Liver (tissue), 9 donors: Measurements from ENCODE around the gene UBE2F. TPM values are rescaled to one million over a fixed set of nuclear protein-coding genes. Genes with fewer than 3 reads are reported as not detected.

ENCODE experiments used
- DNase-seq: peaks from one replicate; pipeline ENCODE4 v3.0.0-alpha.2; 2017; ENCODE audit warnings: low spot score
- H3K27ac ChIP-seq, 2 donors: one replicate each; pipeline ENCODE4 v1.7.0; 2013; ENCODE audit warnings: inconsistent platforms in 2 of 2, low read length in 2 of 2, control low read depth in 1 of 2, low read depth in 1 of 2, mild to moderate bottlenecking in 1 of 2
- H3K27me3 ChIP-seq, 4 donors: one replicate each; pipeline versions ENCODE4 v1.6.1 to v1.7.0; 2013; ENCODE audit warnings: low read length in 3 of 4, inconsistent platforms in 1 of 4, mild to moderate bottlenecking in 1 of 4, moderate library complexity in 1 of 4; ENCODE audit not compliant: control insufficient read depth in 4 of 4, insufficient read depth in 4 of 4
- H3K36me3 ChIP-seq, 4 donors: one replicate each; pipeline versions ENCODE4 v1.6.1 to v1.7.0; 2013; ENCODE audit warnings: low read length in 3 of 4, mild to moderate bottlenecking in 3 of 4, low read depth in 1 of 4, moderate library complexity in 1 of 4; ENCODE audit not compliant: control insufficient read depth in 4 of 4, insufficient read depth in 3 of 4
- H3K4me1 ChIP-seq, 4 donors: one replicate each; pipeline versions ENCODE4 v1.6.1 to v1.7.0; 2013; ENCODE audit warnings: low read length in 3 of 4, mild to moderate bottlenecking in 3 of 4, moderate library complexity in 1 of 4; ENCODE audit not compliant: control insufficient read depth in 4 of 4, insufficient read depth in 4 of 4
- H3K4me3 ChIP-seq, 3 donors: one replicate each; pipeline versions ENCODE4 v1.6.1 to v1.7.0; 2013; ENCODE audit warnings: low read length in 3 of 3, control low read depth in 1 of 3, low read depth in 1 of 3, mild to moderate bottlenecking in 1 of 3
- H3K9ac ChIP-seq, 2 donors: one replicate each; pipeline ENCODE4 v1.7.0; 2013; ENCODE audit warnings: low read length in 2 of 2, mild to moderate bottlenecking in 2 of 2, moderate library complexity in 2 of 2, control low read depth in 1 of 2, low read depth in 1 of 2
- H3K9me3 ChIP-seq, 4 donors: one replicate each; pipeline versions ENCODE4 v1.6.1 to v1.7.0; 2013; ENCODE audit warnings: low read length in 3 of 4; ENCODE audit not compliant: control insufficient read depth in 4 of 4
- ATF3 ChIP-seq: IDR thresholded peaks from 2 replicates; pipeline ENCODE4 v1.6.1; 2016; ENCODE audit warnings: antibody characterized with exemption
- EGR1 ChIP-seq, 2 donors: IDR thresholded peaks; 2 replicates each; pipeline ENCODE4 v1.6.1; 2016 to 2018; ENCODE audit warnings: antibody characterized with exemption in 2 of 2, low read depth in 2 of 2
- FOXA1 ChIP-seq: IDR thresholded peaks from 2 replicates; pipeline ENCODE4 v1.6.1; 2016; ENCODE audit warnings: antibody characterized with exemption
- FOXA2 ChIP-seq: IDR thresholded peaks from 2 replicates; pipeline ENCODE4 v1.6.1; 2016; ENCODE audit warnings: antibody characterized with exemption
- GABPA ChIP-seq, 2 donors: IDR thresholded peaks in 1 of 2; conservative IDR thresholded peaks in 1 of 2; 2 replicates each; pipeline ENCODE4 v1.6.1; 2016; ENCODE audit warnings: antibody characterized with exemption in 2 of 2, mild to moderate bottlenecking in 1 of 2, moderate library complexity in 1 of 2
- HNF4A ChIP-seq, 2 donors: conservative IDR thresholded peaks; 2 replicates each; pipeline ENCODE4 v1.6.1; 2016; ENCODE audit warnings: antibody characterized with exemption in 2 of 2, mild to moderate bottlenecking in 2 of 2
- JUND ChIP-seq, 2 donors: IDR thresholded peaks; 2 replicates each; pipeline ENCODE4 v1.6.1; 2016; ENCODE audit warnings: antibody characterized with exemption in 2 of 2
- MAX ChIP-seq: IDR thresholded peaks from 2 replicates; pipeline ENCODE4 v1.6.1; 2016; ENCODE audit warnings: antibody characterized with exemption
- NR2F2 ChIP-seq: IDR thresholded peaks from 2 replicates; pipeline ENCODE4 v1.6.1; 2016; ENCODE audit warnings: antibody characterized with exemption
- RAD21 ChIP-seq, 2 donors: IDR thresholded peaks; 2 replicates each; pipeline ENCODE4 v1.6.1; 2016; ENCODE audit warnings: antibody characterized with exemption in 2 of 2, mild to moderate bottlenecking in 2 of 2
- REST ChIP-seq: IDR thresholded peaks from 2 replicates; pipeline ENCODE4 v1.6.1; 2016; ENCODE audit warnings: antibody characterized with exemption, mild to moderate bottlenecking
- RXRA ChIP-seq, 2 donors: IDR thresholded peaks; 2 replicates each; pipeline ENCODE4 v1.6.1; 2017 to 2018; ENCODE audit warnings: antibody characterized with exemption in 2 of 2, mild to moderate bottlenecking in 1 of 2
- SP1 ChIP-seq: IDR thresholded peaks from 2 replicates; pipeline ENCODE4 v1.6.1; 2018; ENCODE audit warnings: antibody characterized with exemption, mild to moderate bottlenecking
- TAF1 ChIP-seq: conservative IDR thresholded peaks from 2 replicates; pipeline ENCODE4 v1.6.1; 2016; ENCODE audit warnings: antibody characterized with exemption, mild to moderate bottlenecking
- YY1 ChIP-seq: IDR thresholded peaks from 2 replicates; pipeline ENCODE4 v1.6.1; 2016; ENCODE audit warnings: antibody characterized with exemption, mild to moderate bottlenecking
- ZBTB33 ChIP-seq: IDR thresholded peaks from 2 replicates; pipeline ENCODE4 v1.6.1; 2016; ENCODE audit warnings: antibody characterized with exemption
- WGBS: extraction: QIAGEN DNeasy Blood & Tissue Kit; methylation state at CpG from one replicate; pipeline ENCODE4 v1.1.7; 2013; 5-methylcytosine and 5-hydroxymethylcytosine counted together
- polyA plus RNA-seq, 2 donors: library from polyadenylated mRNA; stranded (reverse) in 1 of 2; unstranded in 1 of 2; fragments of 200-250 nt in 1 of 2; fragments of >200 nt in 1 of 2; fragmentation: Nextera tagmentation in 1 of 2; extraction: Ambion mirVana in 1 of 2; gene quantifications; one replicate each; pipeline versions ENCODE4 v1.2.1 to v1.2.3, GENCODE V29; 2013 to 2015
- total RNA-seq, 2 donors: library from RNA; depleted of rRNA; stranded (reverse); fragments of >200 nt; gene quantifications; one replicate each; pipeline ENCODE4 v1.2.3, GENCODE V29; 2014
- donor health status: healthy.
- donor health status: healthy.
- donor health status: healthy.
- donor health status: healthy.
- donor health status: healthy.

The UBE2F gene
- total and polyA plus RNA-seq, 4 donors = 30.5 to 55.3 (median 32.1) TPM

- Histone ChIP-seq H3K4me1 (no peaks in the 10 kb centered on the region), H3K4me3 (no peak overlapping the region), H3K36me3 (peaks cover 0 to 4% (median 0%) of the 10 kb centered on the region in 4 donors), H3K27ac (no peak overlapping the region), H3K9ac (no peak overlapping the region), H3K9me3 (no peaks in the 10 kb centered on the region), H3K27me3 (no peaks in the 10 kb centered on the region)
- TF ChIP-seq SP1 = no peak
- no peak for TF ChIP-seq MAX
- TF ChIP-seq ZBTB33 = no peak
- TF ChIP-seq EGR1 (IDR thresholded peaks at IDR 0.05; ENCODE audit: low read depth in 2 of 2) = no peak
- DNase-seq = no peak
Measured at GRCh38 chr2:238006510-238006909, 39.7 kb downstream of the UBE2F start.

- Histone ChIP-seq H3K9ac (no peak overlapping the region), H3K4me1 (no peaks in the 10 kb centered on the region), H3K27ac (no peak overlapping the region), H3K36me3 (peaks cover 0 to 4% (median 0%) of the 10 kb centered on the region in 4 donors), H3K9me3 (no peaks in the 10 kb centered on the region), H3K27me3 (no peaks in the 10 kb centered on the region), H3K4me3 (no peak overlapping the region)
- TF ChIP-seq GABPA (IDR thresholded peaks at IDR 0.05 in 1 of 2, conservative IDR thresholded peaks at IDR 0.05 in 1 of 2) = no peak
- TF ChIP-seq FOXA2 = no peak
- TF ChIP-seq JUND (IDR thresholded peaks at IDR 0.05) = no peak
- no peak for TF ChIP-seq TAF1
- TF ChIP-seq HNF4A (conservative IDR thresholded peaks at IDR 0.05) = no peak
- TF ChIP-seq ZBTB33 = no peak
- TF ChIP-seq SP1 = no peak
- DNase-seq = no peak
- WGBS = 98% methylated on average over 6 of the region's 6 CpGs
Measured at GRCh38 chr2:238007924-238008323, 41.1 kb downstream of the UBE2F start.

- Histone ChIP-seq H3K36me3 (peaks cover 0 to 2% (median 0%) of the 10 kb centered on the region in 4 donors), H3K27me3 (no peaks in the 10 kb centered on the region), H3K27ac (no peak overlapping the region), H3K4me3 (no peak overlapping the region), H3K4me1 (no peaks in the 10 kb centered on the region), H3K9me3 (no peaks in the 10 kb centered on the region), H3K9ac (no peak overlapping the region)
- DNase-seq = no peak
- 91% methylated on average over 2 of the region's 2 CpGs for WGBS
- TF ChIP-seq GABPA (IDR thresholded peaks at IDR 0.05 in 1 of 2, conservative IDR thresholded peaks at IDR 0.05 in 1 of 2) = no peak
- no peak for TF ChIP-seq NR2F2
- no peak for TF ChIP-seq HNF4A (conservative IDR thresholded peaks at IDR 0.05)
- TF ChIP-seq FOXA1 = no peak
- TF ChIP-seq YY1 = no peak
- TF ChIP-seq REST = no peak
- no peak for TF ChIP-seq EGR1 (IDR thresholded peaks at IDR 0.05; ENCODE audit: low read depth in 2 of 2)
- TF ChIP-seq ZBTB33 = no peak
- TF ChIP-seq TAF1 = no peak
- no peak for TF ChIP-seq ATF3
- TF ChIP-seq FOXA2 = no peak
- TF ChIP-seq RXRA (IDR thresholded peaks at IDR 0.05) = no peak
- no peak for TF ChIP-seq RAD21 (IDR thresholded peaks at IDR 0.05)
Measured at GRCh38 chr2:238009563-238009962, 42.7 kb downstream of the UBE2F start.
